ENCODE results near the gene FAM83E. TPM values are rescaled to one million over a fixed set of nuclear protein-coding genes. Genes with fewer than 3 reads are reported as not detected.
A peak's percentile ranks its signal among the peaks of the same experiment; 100 is the strongest.

The FAM83E gene
- total and polyA plus RNA-seq, 8 donors: 1.2 to 3.4 (median 2.6) TPM

- FAIRE-seq (no peak), DNase-seq (peak in 5 of 6 donors; percentile 53 to 79 (median 64)), ATAC-seq (no peak)
- H3K4me3 ChIP-seq: no peak overlapping the region
- H3K36me3 ChIP-seq: no peaks in the 10 kb centered on the region
- H3K27ac ChIP-seq: peak overlapping the region in 3 of 4 donors; percentile 49 to 97 (median 90)
- H3K27me3 ChIP-seq: no peaks in the 10 kb centered on the region
- TF ChIP-seq CTCF (IDR thresholded peaks at IDR 0.05): no peak
- no peaks in the 10 kb centered on the region for H3K9me3 ChIP-seq
- 75 to 80% methylated on average over 16 of the region's 16 CpGs for WGBS, 2 donors
- peaks cover 10 to 16% (median 11%) of the 10 kb centered on the region in 3 donors for H3K4me1 ChIP-seq
- intact Hi-C loops (cut with DNase I): no loop called here
Observed at GRCh38 chr19:48638831-48639381, 24.0 kb upstream of the FAM83E start.

GRCh38 chr19:48637948-48638830 lies 23.3 kb upstream of the FAM83E start:
- peak overlapping the region; percentile 90 to 97 (median 92) for H3K27ac ChIP-seq
- H3K36me3 ChIP-seq: no peaks in the 10 kb centered on the region
- intact Hi-C loops (cut with DNase I): no loop called here
- no peaks in the 10 kb centered on the region for H3K9me3 ChIP-seq
- 7 to 8% methylated on average over 27 to 29 of the region's 29 CpGs for WGBS, 2 donors
- peak overlapping the region in 3 of 4 donors; percentile 30 to 84 (median 75) for H3K4me3 ChIP-seq
- DNase-seq: peak; percentile 83 to 95 (median 90)
- peak; percentile 52 to 62 (median 58) for ATAC-seq
- no peaks in the 10 kb centered on the region for H3K27me3 ChIP-seq
- H3K4me1 ChIP-seq: peaks cover 17 to 23% (median 18%) of the 10 kb centered on the region in 3 donors
- FAIRE-seq: no peak
- no peak for TF ChIP-seq CTCF (IDR thresholded peaks at IDR 0.05)

- no peaks in the 10 kb centered on the region for H3K9me3 ChIP-seq
- FAIRE-seq: peak; percentile 80
Observed at GRCh38 chr19:48637449-48637947, 22.6 kb upstream of the FAM83E start.

GRCh38 chr19:48636859-48637448 lies 22.1 kb upstream of the FAM83E start, which contains the start of gene DBP:
TSS of gene DBP (minus strand) at chr19:48637379. CDS start at chr19:48636994, 385 bp downstream.
- Histone ChIP-seq H3K4me1 (peaks cover 18 to 24% (median 21%) of the 10 kb centered on the region in 3 donors), H3K27ac (peak within 1 kb of the TSS; percentile 90 to 97 (median 92)), H3K9me3 (no peaks in the 10 kb centered on the region), H3K36me3 (no peaks in the 10 kb centered on the region), H3K27me3 (no peaks in the 10 kb centered on the region), H3K4me3 (peak within 1 kb of the TSS; percentile 33 to 84 (median 68))
- WGBS, 2 donors: 0 to 1% methylated on average over 40 of the region's 40 CpGs
- DNase-seq (peak in 5 of 6 donors; percentile 70 to 88 (median 76)), ATAC-seq (peak in 3 of 4 donors; percentile 2 to 6 (median 5)), FAIRE-seq (no peak)
- intact Hi-C loops (cut with DNase I): no loop called here
- TF ChIP-seq CTCF (IDR thresholded peaks at IDR 0.05): no peak

More at GRCh38 chr19:48637449-48637947, 22.6 kb upstream of the FAM83E start:
- ATAC-seq: peak; percentile 67 to 76 (median 74)
- DNase-seq: peak; percentile 95 to 100 (median 99)
- Histone ChIP-seq H3K36me3 (no peaks in the 10 kb centered on the region), H3K27ac (peak overlapping the region; percentile 90 to 97 (median 92)), H3K4me3 (peak overlapping the region; percentile 33 to 84 (median 68)), H3K4me1 (peaks cover 18 to 24% (median 21%) of the 10 kb centered on the region in 3 donors), H3K27me3 (no peaks in the 10 kb centered on the region)
- intact Hi-C loops (cut with DNase I): no loop called here
- TF ChIP-seq CTCF (IDR thresholded peaks at IDR 0.05): no peak
- 0 to 1% methylated on average over 36 to 38 of the region's 38 CpGs for WGBS, 2 donors
